H9 (cell line): Measurements from ENCODE around the gene NRG2. TPM values are rescaled to one million over a fixed set of nuclear protein-coding genes. Genes with fewer than 3 reads are reported as not detected.

Source experiments
- DNase-seq: peaks from one replicate; pipeline ENCODE4 v3.0.0-alpha.2; 2017
- H2AFZ ChIP-seq: one replicate; pipeline ENCODE4 v1.6.1; 2013; ENCODE audit warnings: mild to moderate bottlenecking, low read length, control low read depth, moderate library complexity
- H2AK5ac ChIP-seq: 2 replicates; pipeline ENCODE4 v1.6.1; 2013; ENCODE audit warnings: low read length, control low read depth, mixed read lengths; ENCODE audit not compliant: insufficient read length
- H2BK120ac ChIP-seq: one replicate; pipeline ENCODE4 v1.6.1; 2013; ENCODE audit warnings: low read depth, mild to moderate bottlenecking, low read length, control low read depth, inconsistent platforms; ENCODE audit not compliant: poor library complexity, severe bottlenecking
- H2BK12ac ChIP-seq: 2 replicates; pipeline ENCODE4 v1.6.1; 2013; ENCODE audit warnings: low read length, control low read depth, mixed read lengths, low read depth; ENCODE audit not compliant: insufficient read length
- H2BK15ac ChIP-seq: 2 replicates; pipeline ENCODE4 v1.6.1; 2013; ENCODE audit warnings: low read depth, low read length, control low read depth
- H2BK20ac ChIP-seq: one replicate; pipeline ENCODE4 v1.6.1; 2013; ENCODE audit warnings: low read depth, mild to moderate bottlenecking, low read length, control low read depth, inconsistent platforms; ENCODE audit not compliant: poor library complexity, severe bottlenecking
- H2BK5ac ChIP-seq: 2 replicates; pipeline ENCODE4 v1.6.1; 2013; ENCODE audit warnings: low read length, control low read depth, mixed read lengths; ENCODE audit not compliant: insufficient read length
- H3K14ac ChIP-seq: 2 replicates; pipeline ENCODE4 v1.6.1; 2013; ENCODE audit warnings: low read length, control low read depth; ENCODE audit not compliant: insufficient read depth
- H3K18ac ChIP-seq: 2 replicates; pipeline ENCODE4 v1.6.1; 2013; ENCODE audit warnings: low read depth, mild to moderate bottlenecking, mixed read lengths, low read length, control low read depth; ENCODE audit not compliant: insufficient read length
- H3K23ac ChIP-seq: 2 replicates; pipeline ENCODE4 v1.6.1; 2013; ENCODE audit warnings: low read length, control low read depth, mixed read lengths, low read depth; ENCODE audit not compliant: insufficient read length
- H3K23me2 ChIP-seq: 2 replicates; pipeline ENCODE4 v1.6.1; 2013; ENCODE audit warnings: low read depth, mild to moderate bottlenecking, mixed read lengths, low read length, control low read depth; ENCODE audit not compliant: insufficient read length, poor library complexity, severe bottlenecking
- H3K27ac ChIP-seq: 2 replicates; pipeline ENCODE4 v1.5.1; 2013; ENCODE audit warnings: low read length, control low read depth, mixed read lengths, low read depth; ENCODE audit not compliant: insufficient read length
- H3K27me3 ChIP-seq: 2 replicates; pipeline ENCODE4 v1.6.1; 2013; ENCODE audit warnings: low read length, control low read depth, inconsistent platforms; ENCODE audit not compliant: insufficient read depth
- H3K4ac ChIP-seq: 2 replicates; pipeline ENCODE4 v1.6.1; 2013; ENCODE audit warnings: low read depth, mild to moderate bottlenecking, control low read depth, inconsistent platforms, low read length, moderate library complexity
- H3K4me1 ChIP-seq: 2 replicates; pipeline ENCODE4 v1.6.1; 2013; ENCODE audit warnings: low read length, control low read depth, inconsistent platforms; ENCODE audit not compliant: insufficient read depth
- H3K4me2 ChIP-seq: 2 replicates; pipeline ENCODE4 v1.6.1; 2013; ENCODE audit warnings: low read length, control low read depth, mixed read lengths; ENCODE audit not compliant: insufficient read length, insufficient read depth
- H3K56ac ChIP-seq: 2 replicates; pipeline ENCODE4 v1.6.1; 2013; ENCODE audit warnings: low read depth, mild to moderate bottlenecking, mixed read lengths, low read length, control low read depth; ENCODE audit not compliant: insufficient read length
- H3K79me1 ChIP-seq: 2 replicates; pipeline ENCODE4 v1.6.1; 2013; ENCODE audit warnings: low read depth, mild to moderate bottlenecking, moderate library complexity, low read length, control low read depth, inconsistent platforms; ENCODE audit not compliant: insufficient read depth, poor library complexity, severe bottlenecking
- H3K79me2 ChIP-seq: 2 replicates; pipeline ENCODE4 v1.6.1; 2013; ENCODE audit warnings: low read length, control low read depth, inconsistent platforms; ENCODE audit not compliant: insufficient read depth
- H3K9ac ChIP-seq: 2 replicates; pipeline ENCODE4 v1.6.1; 2013; ENCODE audit warnings: low read length, control low read depth, mixed read lengths; ENCODE audit not compliant: insufficient read length; ENCODE audit errors: extremely low read depth
- H3K9me3 ChIP-seq: one replicate; pipeline ENCODE4 v1.6.1; 2013; ENCODE audit warnings: low read depth, low read length, inconsistent platforms; ENCODE audit not compliant: control insufficient read depth
- H3T11ph ChIP-seq: one replicate; pipeline ENCODE4 v1.6.1; 2013; ENCODE audit warnings: mild to moderate bottlenecking, low read length, control low read depth, inconsistent platforms
- H4K20me1 ChIP-seq: one replicate; pipeline ENCODE4 v1.6.1; 2013; ENCODE audit not compliant: control insufficient read depth, insufficient read length, insufficient read depth
- H4K5ac ChIP-seq: 2 replicates; pipeline ENCODE4 v1.6.1; 2013; ENCODE audit warnings: low read depth, mild to moderate bottlenecking, mixed read lengths, low read length, control low read depth; ENCODE audit not compliant: insufficient read length
- H4K8ac ChIP-seq: replicated peaks from 2 replicates; pipeline ENCODE4 v1.6.1; 2013; ENCODE audit warnings: low read length, control low read depth, mixed read lengths, low read depth; ENCODE audit not compliant: insufficient read length
- H4K91ac ChIP-seq: 2 replicates; pipeline ENCODE4 v1.6.1; 2013; ENCODE audit warnings: low read depth, mild to moderate bottlenecking, moderate library complexity, mixed read lengths, low read length, control low read depth; ENCODE audit not compliant: insufficient read length
- H3K27ac Mint-ChIP-seq, 3 experiments: 2 replicates in 2 of 3; 3 replicates in 1 of 3; pipeline ENCODE4 v1.8.0; 2020 to 2021; ENCODE audit warnings: mixed read lengths in 3 of 3, mild to moderate bottlenecking in 1 of 3, moderate library complexity in 1 of 3
- H3K27me3 Mint-ChIP-seq: 2 replicates; pipeline ENCODE4 v1.8.0; 2021; ENCODE audit warnings: low read depth, mild to moderate bottlenecking, moderate library complexity, mixed read lengths
- H3K36me3 Mint-ChIP-seq, 3 experiments: 2 replicates in 2 of 3; 3 replicates in 1 of 3; pipeline ENCODE4 v1.8.0; 2020 to 2021; ENCODE audit warnings: low read depth in 3 of 3, mixed read lengths in 3 of 3; ENCODE audit not compliant: insufficient read depth in 1 of 3
- H3K4me1 Mint-ChIP-seq, 2 experiments: 2 replicates each; pipeline ENCODE4 v1.8.0; 2020; ENCODE audit warnings: mixed read lengths in 2 of 2
- H3K4me3 Mint-ChIP-seq, 2 experiments: 2 replicates in 1 of 2; 3 replicates in 1 of 2; pipeline ENCODE4 v1.8.0; 2020 to 2021; ENCODE audit warnings: mild to moderate bottlenecking in 2 of 2, mixed read lengths in 2 of 2, moderate library complexity in 1 of 2
- H3K9me3 Mint-ChIP-seq, 2 experiments: 2 replicates in 1 of 2; 3 replicates in 1 of 2; pipeline ENCODE4 v1.8.0; 2020; ENCODE audit warnings: mild to moderate bottlenecking in 2 of 2, mixed read lengths in 2 of 2, moderate library complexity in 1 of 2
- CTCF ChIP-seq: fragments of 200-600 bp; sonication (generic); conservative IDR thresholded peaks from 3 replicates; pipeline ENCODE4 v1.8.0; 2021; ENCODE audit warnings: antibody characterized with exemption, mild to moderate bottlenecking
- WGBS: extraction: QIAGEN DNeasy Blood & Tissue Kit; methylation state at CpG from one replicate; pipeline ENCODE4 v1.1.7; 2013; ENCODE audit warnings: missing lambda C conversion rate, low lambda C conversion rate, mixed read lengths; ENCODE audit not compliant: insufficient read length; ENCODE audit errors: extremely low coverage; 5-methylcytosine and 5-hydroxymethylcytosine counted together
- total RNA-seq: library from RNA; stranded (reverse); gene quantifications from 2 replicates; pipeline ENCODE4 v1.2.1, GENCODE V29; 2021

NRG2 gene
- total RNA-seq, 1 experiment from 2014 or later: not detected

GRCh38 chr5:139859013-139859412 is 184.1 kb downstream of the NRG2 start:
- Mint-ChIP-seq H3K36me3 (no peaks in the 10 kb centered on the region), H3K4me3 (no peak overlapping the region), H3K9me3 (no peaks in the 10 kb centered on the region), H3K27me3 (peaks cover 27% of the 10 kb centered on the region), H3K4me1 (peaks cover 5 to 10% of the 10 kb centered on the region in 2 experiments), H3K27ac (no peak overlapping the region)
- H2AFZ ChIP-seq: no peak overlapping the region
- H3K4me1 ChIP-seq: no peaks in the 10 kb centered on the region
- H3T11ph ChIP-seq: no peak overlapping the region
- H2AK5ac ChIP-seq: no peak overlapping the region
- H3K23ac ChIP-seq: no peak overlapping the region
- no peak overlapping the region for H4K91ac ChIP-seq
- WGBS: no CpG with 5 or more reads among the region's 2 CpGs
- no peak for TF ChIP-seq CTCF
- no peak overlapping the region for H4K5ac ChIP-seq
- no peak overlapping the region for H3K27ac ChIP-seq
- H3K4me2 ChIP-seq: no peak overlapping the region
- no peaks in the 10 kb centered on the region for H3K9me3 ChIP-seq
- no peak overlapping the region for H2BK15ac ChIP-seq
- no peak overlapping the region for H3K4ac ChIP-seq
- H3K23me2 ChIP-seq: no peaks in the 10 kb centered on the region
- no peaks in the 10 kb centered on the region for H3K79me2 ChIP-seq
- DNase-seq: no peak
- H2BK5ac ChIP-seq: no peak overlapping the region
- no peaks in the 10 kb centered on the region for H4K20me1 ChIP-seq
- no peak overlapping the region for H2BK120ac ChIP-seq
- no peak overlapping the region for H2BK12ac ChIP-seq
- H3K27me3 ChIP-seq: no peaks in the 10 kb centered on the region
- no peak overlapping the region for H2BK20ac ChIP-seq
- no peak overlapping the region for H3K18ac ChIP-seq
- no peaks in the 10 kb centered on the region for H3K79me1 ChIP-seq
- H3K56ac ChIP-seq: no peak overlapping the region
- H3K9ac ChIP-seq: no peak overlapping the region
- H4K8ac ChIP-seq: no peak overlapping the region
- no peak overlapping the region for H3K14ac ChIP-seq
